ENCODE data around the gene OR2T27. TPM values are rescaled to one million over a fixed set of nuclear protein-coding genes. Genes with fewer than 3 reads are reported as not detected.
"Not testable (repeated sequence)": the region's sequence is repeated elsewhere in the genome, so short reads cannot be mapped to it uniquely, and the experiment has no call there.

The OR2T27 gene
- total RNA-seq, 1 experiment from 2014 or later, result not detected

DNA sequence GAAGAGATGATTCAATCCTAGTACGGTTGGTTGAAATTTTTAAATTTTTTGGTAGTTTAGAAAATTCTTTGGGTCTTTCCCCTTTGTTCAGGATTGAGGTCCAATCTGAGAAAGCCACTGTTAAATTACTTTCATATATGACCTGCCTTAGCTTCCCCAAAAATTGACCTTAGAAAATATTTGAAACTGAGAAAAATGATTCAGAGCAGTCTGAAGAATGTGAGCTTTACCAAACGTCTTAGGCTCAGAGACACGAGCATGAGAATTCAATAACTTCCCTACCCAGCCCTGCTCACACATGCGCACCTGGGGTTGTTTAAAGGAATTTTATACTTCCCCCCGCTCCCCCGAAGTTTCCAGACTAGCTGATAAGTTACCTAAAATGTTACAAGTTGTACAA lies 1.5 kb upstream of the OR2T27 start:
- H3K4me1 ChIP-seq (ENCODE audit: control insufficient read depth in 1 of 2, insufficient read depth in 2 of 2, low read length in 2 of 2); H3K4me2 ChIP-seq (ENCODE audit: low read length); H3K79me2 ChIP-seq (ENCODE audit: insufficient read depth, low read length); H3K36me3 ChIP-seq (ENCODE audit: control insufficient read depth in 1 of 2, insufficient read depth in 2 of 2, low read length in 2 of 2); CTCF ChIA-PET; DNase-seq (ENCODE audit: low read depth, low spot score); H3K4me3 ChIP-seq (replicated peaks in 1 of 2; ENCODE audit: low read depth in 1 of 2, low read length in 2 of 2); H3K27ac ChIP-seq (ENCODE audit: low read depth, low read length); BruUV-seq (replicated peaks); H3K9ac ChIP-seq (ENCODE audit: low read length); POLR2A ChIA-PET; H3K27me3 ChIP-seq (ENCODE audit: insufficient read depth, low read length); ATAC-seq; H3K9me3 ChIP-seq (ENCODE audit: control insufficient read depth in 1 of 2, insufficient read depth in 1 of 2, low read depth in 1 of 2, low read length in 2 of 2); H3K9me2 ChIP-seq (ENCODE audit: insufficient read depth); H2AFZ ChIP-seq (ENCODE audit: low read depth, low read length, poor library complexity, severe bottlenecking); intact Hi-C loops (cut with micrococcal nuclease); H4K20me1 ChIP-seq (ENCODE audit: insufficient read depth); RAD21 ChIA-PET (ENCODE audit: low non-redundant PET in 1 of 2, low total read pairs in 2 of 2, uncharacterized antibody in 2 of 2, unreplicated experiment in 2 of 2): not testable (repeated sequence)

DNA sequence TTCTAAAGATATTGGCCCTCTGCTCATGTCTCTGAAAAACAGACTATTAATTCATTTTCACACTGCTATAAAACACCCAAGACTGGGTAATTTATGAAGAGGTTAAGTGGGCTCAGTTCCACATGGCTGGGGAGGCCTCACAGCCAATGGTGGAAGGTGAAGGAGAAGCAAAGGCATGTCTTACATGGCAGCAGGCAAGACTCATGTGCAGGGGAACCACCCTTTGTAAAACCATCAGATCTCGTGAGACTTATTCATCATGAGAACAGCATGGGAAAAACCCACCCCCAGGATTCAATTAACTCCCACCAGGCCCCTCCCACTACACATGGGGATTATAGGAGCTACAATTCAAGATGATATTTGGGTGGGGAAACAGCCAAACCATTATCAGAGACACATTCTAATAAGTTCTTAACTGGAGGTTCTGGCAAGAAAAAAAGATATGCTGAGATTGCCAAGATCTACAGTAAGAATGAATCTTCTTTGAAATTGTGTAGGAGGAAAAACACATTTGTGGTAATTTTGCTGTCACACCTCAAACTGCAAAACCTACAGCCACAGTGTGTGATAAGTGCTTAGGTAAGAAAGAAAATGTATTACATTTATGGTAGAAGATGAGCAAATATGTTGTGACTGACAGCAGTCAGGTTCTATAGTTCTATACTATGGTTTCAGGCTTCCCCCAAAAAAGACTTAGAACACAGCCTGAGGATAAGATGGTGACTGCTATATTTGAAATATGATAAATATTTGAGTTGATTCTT lies 6.4 kb downstream of the OR2T27 start:
- DNase-seq (ENCODE audit: low read depth, low spot score); H3K4me1 ChIP-seq (ENCODE audit: control insufficient read depth in 1 of 2, insufficient read depth in 2 of 2, low read length in 2 of 2); POLR2A ChIA-PET; H3K27ac ChIP-seq (ENCODE audit: low read depth, low read length); BruUV-seq (replicated peaks); H3K4me2 ChIP-seq (ENCODE audit: low read length); H3K36me3 ChIP-seq (ENCODE audit: control insufficient read depth in 1 of 2, insufficient read depth in 2 of 2, low read length in 2 of 2); H2AFZ ChIP-seq (ENCODE audit: low read depth, low read length, poor library complexity, severe bottlenecking); ATAC-seq; RAD21 ChIA-PET (ENCODE audit: low non-redundant PET in 1 of 2, low total read pairs in 2 of 2, uncharacterized antibody in 2 of 2, unreplicated experiment in 2 of 2); H3K9ac ChIP-seq (ENCODE audit: low read length); H4K20me1 ChIP-seq (ENCODE audit: insufficient read depth); H3K27me3 ChIP-seq (ENCODE audit: insufficient read depth, low read length); CTCF ChIA-PET; H3K79me2 ChIP-seq (ENCODE audit: insufficient read depth, low read length); H3K9me2 ChIP-seq (ENCODE audit: insufficient read depth); intact Hi-C loops (cut with micrococcal nuclease); H3K9me3 ChIP-seq (ENCODE audit: control insufficient read depth in 1 of 2, insufficient read depth in 1 of 2, low read depth in 1 of 2, low read length in 2 of 2); H3K4me3 ChIP-seq (replicated peaks in 1 of 2; ENCODE audit: low read depth in 1 of 2, low read length in 2 of 2): not testable (repeated sequence)

DNA sequence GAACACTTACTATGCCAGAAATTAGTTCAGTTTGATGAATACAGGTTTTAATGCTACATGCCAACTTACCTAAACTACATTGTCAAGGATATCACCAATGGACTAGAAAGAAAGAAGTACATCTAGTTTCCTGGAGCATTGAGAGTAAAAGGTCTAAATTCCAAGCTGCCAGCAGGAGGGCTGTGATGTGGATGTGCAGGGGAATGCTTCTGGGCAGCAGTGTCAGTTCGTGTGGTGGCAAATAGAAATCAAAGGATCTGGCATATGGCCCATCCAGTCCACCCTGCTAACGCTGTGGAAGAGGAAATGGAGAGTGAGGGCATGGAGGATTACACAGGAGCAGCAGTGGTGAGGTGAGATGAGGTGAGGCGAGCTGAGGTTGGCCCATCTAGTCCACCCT lies 10.2 kb downstream of the OR2T27 start, which contains the start of gene OR2T35:
OR2T35 (minus strand) TSS at position 101 of the 400 bp plus-strand sequence. CDS start 6,020 bp downstream, outside the sequence.
- H3K79me2 ChIP-seq (ENCODE audit: insufficient read depth, low read length); POLR2A ChIA-PET; H3K36me3 ChIP-seq (ENCODE audit: control insufficient read depth in 1 of 2, insufficient read depth in 2 of 2, low read length in 2 of 2); H3K9me3 ChIP-seq (ENCODE audit: control insufficient read depth in 1 of 2, insufficient read depth in 1 of 2, low read depth in 1 of 2, low read length in 2 of 2); H2AFZ ChIP-seq (ENCODE audit: low read depth, low read length, poor library complexity, severe bottlenecking); H3K4me3 ChIP-seq (replicated peaks in 1 of 2; ENCODE audit: low read depth in 1 of 2, low read length in 2 of 2); H3K9me2 ChIP-seq (ENCODE audit: insufficient read depth); H4K20me1 ChIP-seq (ENCODE audit: insufficient read depth); H3K27ac ChIP-seq (ENCODE audit: low read depth, low read length); CTCF ChIA-PET; intact Hi-C loops (cut with micrococcal nuclease); RAD21 ChIA-PET (ENCODE audit: low non-redundant PET in 1 of 2, low total read pairs in 2 of 2, uncharacterized antibody in 2 of 2, unreplicated experiment in 2 of 2); H3K27me3 ChIP-seq (ENCODE audit: insufficient read depth, low read length); ATAC-seq; H3K4me1 ChIP-seq (ENCODE audit: control insufficient read depth in 1 of 2, insufficient read depth in 2 of 2, low read length in 2 of 2); DNase-seq (ENCODE audit: low read depth, low spot score); H3K4me2 ChIP-seq (ENCODE audit: low read length); BruUV-seq (replicated peaks); H3K9ac ChIP-seq (ENCODE audit: low read length): not testable (repeated sequence)

DNA sequence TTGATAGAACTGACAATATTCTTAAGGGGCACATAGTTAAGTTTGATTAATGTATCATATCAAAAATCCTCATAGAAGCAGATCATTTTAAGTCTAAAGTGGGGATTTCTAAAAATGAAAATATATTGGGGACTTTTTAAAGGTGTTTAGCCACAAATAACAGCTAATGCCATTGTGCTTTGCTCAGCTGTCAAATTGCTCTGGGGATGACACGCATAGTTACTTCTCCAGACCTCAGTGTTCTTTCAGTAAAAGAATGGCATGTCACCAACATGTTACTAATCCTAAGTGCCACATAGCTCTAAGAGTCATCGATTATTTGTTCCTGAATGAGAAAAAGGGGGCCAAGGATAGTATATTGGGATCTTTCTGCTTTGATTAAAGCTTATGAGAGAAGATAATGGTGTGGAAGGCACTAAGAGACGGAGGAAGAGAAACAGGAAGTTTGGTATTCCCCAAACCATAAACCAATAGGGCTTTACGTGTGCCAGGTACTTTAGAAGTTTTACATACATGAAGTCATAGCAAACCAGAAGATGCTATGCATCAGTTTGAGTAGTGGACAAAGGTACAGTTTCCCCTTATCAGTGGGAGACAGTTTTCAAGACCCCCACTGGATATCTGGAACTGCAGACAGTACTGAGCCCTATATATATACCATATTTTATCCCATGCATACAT lies 12.2 kb downstream of the OR2T27 start:
- CTCF ChIA-PET; H3K4me2 ChIP-seq (ENCODE audit: low read length); intact Hi-C loops (cut with micrococcal nuclease); H3K36me3 ChIP-seq (ENCODE audit: control insufficient read depth in 1 of 2, insufficient read depth in 2 of 2, low read length in 2 of 2); H3K9ac ChIP-seq (ENCODE audit: low read length); ATAC-seq; H3K4me3 ChIP-seq (replicated peaks in 1 of 2; ENCODE audit: low read depth in 1 of 2, low read length in 2 of 2); H4K20me1 ChIP-seq (ENCODE audit: insufficient read depth); H3K27me3 ChIP-seq (ENCODE audit: insufficient read depth, low read length); POLR2A ChIA-PET; H3K27ac ChIP-seq (ENCODE audit: low read depth, low read length); H3K79me2 ChIP-seq (ENCODE audit: insufficient read depth, low read length); RAD21 ChIA-PET (ENCODE audit: low non-redundant PET in 1 of 2, low total read pairs in 2 of 2, uncharacterized antibody in 2 of 2, unreplicated experiment in 2 of 2); H3K9me2 ChIP-seq (ENCODE audit: insufficient read depth); BruUV-seq (replicated peaks); H2AFZ ChIP-seq (ENCODE audit: low read depth, low read length, poor library complexity, severe bottlenecking); H3K4me1 ChIP-seq (ENCODE audit: control insufficient read depth in 1 of 2, insufficient read depth in 2 of 2, low read length in 2 of 2); H3K9me3 ChIP-seq (ENCODE audit: control insufficient read depth in 1 of 2, insufficient read depth in 1 of 2, low read depth in 1 of 2, low read length in 2 of 2); DNase-seq (ENCODE audit: low read depth, low spot score): not testable (repeated sequence)

All from HCT116 (cell line).